HG03175 (cell line): Measurements from ENCODE around the gene CDH23.

Experiments
- ATAC-seq: cut with Tn5 transposase; IDR thresholded peaks from one replicate; pipeline ENCODE4 v1.9.1; 2021; ENCODE audit warnings: mild to moderate bottlenecking, moderate library complexity; ENCODE audit not compliant: unreplicated experiment

Gene CDH23

DNA sequence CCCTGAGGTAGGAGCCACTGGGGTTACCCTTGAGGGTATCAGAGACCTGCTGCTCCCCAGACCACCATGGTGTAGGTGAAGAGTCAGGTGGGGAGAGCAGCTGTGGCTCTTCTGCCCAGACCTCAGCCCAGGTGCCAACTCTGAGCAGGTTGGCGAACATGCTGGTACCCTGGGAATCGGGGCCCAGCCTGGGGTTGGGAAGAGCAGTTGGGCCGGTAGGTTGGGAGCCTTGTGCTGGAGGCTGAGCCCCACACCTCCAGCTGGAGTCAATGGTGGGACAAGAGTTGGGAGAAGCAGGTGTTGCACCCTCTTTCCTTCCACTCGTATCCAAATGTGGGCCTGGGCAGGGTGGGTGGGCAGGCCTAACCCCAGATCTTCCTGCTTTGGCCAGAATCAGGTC lies 114.5 kb downstream of the CDH23 start:
- ATAC-seq, result no peak

DNA sequence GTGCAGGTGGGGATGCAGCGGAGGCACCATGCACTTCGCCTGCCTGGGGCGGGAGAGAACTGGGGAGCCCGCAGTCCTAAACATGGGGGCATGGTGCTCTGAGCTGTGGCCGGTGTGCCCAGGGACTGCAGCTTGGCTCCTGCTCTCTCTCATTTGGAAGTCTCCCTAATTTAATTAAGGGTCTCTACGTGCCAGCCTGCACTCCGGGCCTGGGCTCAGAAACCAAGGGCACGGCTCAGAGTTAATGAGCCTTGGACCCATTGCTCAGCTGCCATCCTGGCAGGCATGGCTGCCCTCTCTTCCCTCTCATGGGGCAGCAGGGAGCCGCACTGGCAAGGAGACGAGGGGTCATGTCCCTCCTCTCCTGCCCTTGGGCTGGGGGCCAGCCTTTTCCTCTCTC lies 115.6 kb downstream of the CDH23 start:
- ATAC-seq, result no peak

- no peak for ATAC-seq
Observed at GRCh38 chr10:71512761-71513539, 116.2 kb downstream of the CDH23 start.

DNA sequence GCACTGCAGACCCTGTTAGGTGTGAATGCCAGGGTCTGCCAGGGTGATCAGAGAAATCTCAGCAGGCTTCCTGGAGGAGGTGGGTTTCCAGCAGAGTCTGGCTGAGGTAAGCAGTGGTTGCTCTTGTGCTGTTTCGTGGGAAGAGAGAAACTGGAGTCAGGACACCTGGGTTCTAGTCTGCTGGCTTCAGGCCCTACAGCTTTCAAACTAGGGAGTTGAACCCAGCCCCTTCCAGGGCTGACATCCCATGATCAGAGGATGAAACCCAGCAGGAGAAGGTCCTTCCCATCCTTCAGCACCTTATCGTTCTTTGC lies 116.8 kb downstream of the CDH23 start:
- no peak for ATAC-seq

DNA sequence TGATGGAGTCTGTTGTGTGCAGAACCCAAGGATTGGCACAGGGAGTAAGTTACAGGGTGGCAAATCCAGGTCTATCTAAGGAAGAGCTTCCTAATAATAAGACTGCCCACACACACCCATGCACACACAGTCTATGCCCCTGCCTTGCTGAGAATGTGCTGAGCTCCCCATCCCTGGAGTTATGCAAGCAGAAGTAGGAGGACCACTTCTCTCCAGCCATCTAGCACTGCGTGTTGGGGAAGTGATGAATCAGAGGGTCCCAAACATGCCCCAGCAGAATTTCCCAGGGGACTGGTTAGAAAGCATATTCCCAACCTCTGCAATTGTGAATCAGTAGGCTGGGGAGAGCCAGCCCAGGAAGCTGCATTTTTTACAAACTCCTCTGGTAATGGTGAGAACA lies 117.2 kb downstream of the CDH23 start:
- no peak for ATAC-seq

DNA sequence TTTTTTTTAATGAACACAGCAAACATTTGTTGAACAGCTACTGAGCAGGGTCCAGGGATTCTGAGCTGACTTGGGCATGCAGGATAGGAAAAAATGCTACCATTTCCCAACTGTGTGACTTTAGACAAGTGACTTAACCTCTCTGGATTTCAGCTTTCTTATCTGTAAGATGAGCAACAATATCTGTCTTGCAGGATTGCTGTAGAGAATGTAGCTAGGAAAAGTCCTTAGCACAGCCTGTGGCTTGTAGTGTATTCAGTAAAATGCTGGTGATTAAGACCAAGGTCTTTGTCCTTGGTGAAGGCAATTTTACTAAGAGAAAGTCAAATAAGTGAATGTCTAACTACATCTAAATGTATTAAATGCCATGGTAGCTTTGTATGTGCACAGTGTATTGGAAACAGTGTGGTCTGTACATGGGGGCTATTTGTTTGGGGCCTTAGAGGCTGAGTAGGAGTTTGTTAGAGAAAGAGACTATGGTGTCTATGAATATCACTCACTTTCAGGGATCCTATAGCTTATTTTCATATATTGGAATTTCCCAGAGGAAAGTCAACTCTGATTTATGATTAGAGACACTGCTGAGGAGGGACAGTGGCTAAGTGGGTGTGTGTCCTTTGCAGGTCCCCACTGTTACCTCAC lies 118.9 kb downstream of the CDH23 start:
- no peak for ATAC-seq

GRCh38 chr10:71516890-71517289 lies 120.2 kb downstream of the CDH23 start:
- ATAC-seq, result no peak

DNA sequence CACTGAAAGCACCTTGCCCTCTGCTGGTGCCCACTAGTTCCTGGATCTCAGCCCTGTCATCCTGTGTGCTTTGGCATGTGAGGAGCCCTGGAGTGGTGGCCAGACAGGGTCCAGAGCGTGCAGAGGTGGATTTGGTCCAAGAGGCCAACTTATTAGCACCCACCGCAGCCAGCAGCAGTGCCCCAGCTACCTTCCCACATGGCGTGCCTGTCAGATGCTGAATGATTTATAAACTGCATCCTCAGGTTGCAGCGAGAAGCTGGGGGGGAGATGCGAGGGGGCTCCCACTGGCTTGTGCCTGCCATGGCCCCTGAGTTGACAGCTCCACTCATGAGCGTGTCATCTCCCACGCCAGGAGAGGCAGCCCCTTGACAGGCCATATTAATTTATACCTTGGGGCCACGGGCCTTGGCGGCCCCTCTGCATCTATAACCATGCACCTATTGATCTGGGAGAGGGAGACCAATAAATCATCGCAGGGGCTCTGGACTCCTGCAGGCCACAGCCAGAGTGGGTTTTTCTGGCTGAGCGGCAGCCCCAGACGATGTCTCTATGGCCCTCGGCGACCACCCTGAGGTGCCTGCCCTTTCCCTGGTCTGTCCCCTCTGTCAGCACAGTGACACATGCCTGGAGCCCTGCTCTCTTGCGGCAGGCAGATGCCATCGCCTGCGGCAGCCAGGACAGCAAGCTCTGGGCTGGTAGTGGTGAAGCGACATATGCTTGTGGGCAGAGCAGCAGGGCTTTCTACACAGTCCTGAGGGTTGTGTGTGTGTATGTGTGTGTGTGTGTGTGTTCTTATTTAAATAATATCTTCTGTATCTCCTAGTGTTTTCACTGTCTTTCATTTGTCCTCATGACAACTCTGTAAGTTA lies 120.8 kb downstream of the CDH23 start:
- no peak for ATAC-seq

GRCh38 chr10:71520042-71520441 lies 123.3 kb downstream of the CDH23 start:
- ATAC-seq, result no peak

DNA sequence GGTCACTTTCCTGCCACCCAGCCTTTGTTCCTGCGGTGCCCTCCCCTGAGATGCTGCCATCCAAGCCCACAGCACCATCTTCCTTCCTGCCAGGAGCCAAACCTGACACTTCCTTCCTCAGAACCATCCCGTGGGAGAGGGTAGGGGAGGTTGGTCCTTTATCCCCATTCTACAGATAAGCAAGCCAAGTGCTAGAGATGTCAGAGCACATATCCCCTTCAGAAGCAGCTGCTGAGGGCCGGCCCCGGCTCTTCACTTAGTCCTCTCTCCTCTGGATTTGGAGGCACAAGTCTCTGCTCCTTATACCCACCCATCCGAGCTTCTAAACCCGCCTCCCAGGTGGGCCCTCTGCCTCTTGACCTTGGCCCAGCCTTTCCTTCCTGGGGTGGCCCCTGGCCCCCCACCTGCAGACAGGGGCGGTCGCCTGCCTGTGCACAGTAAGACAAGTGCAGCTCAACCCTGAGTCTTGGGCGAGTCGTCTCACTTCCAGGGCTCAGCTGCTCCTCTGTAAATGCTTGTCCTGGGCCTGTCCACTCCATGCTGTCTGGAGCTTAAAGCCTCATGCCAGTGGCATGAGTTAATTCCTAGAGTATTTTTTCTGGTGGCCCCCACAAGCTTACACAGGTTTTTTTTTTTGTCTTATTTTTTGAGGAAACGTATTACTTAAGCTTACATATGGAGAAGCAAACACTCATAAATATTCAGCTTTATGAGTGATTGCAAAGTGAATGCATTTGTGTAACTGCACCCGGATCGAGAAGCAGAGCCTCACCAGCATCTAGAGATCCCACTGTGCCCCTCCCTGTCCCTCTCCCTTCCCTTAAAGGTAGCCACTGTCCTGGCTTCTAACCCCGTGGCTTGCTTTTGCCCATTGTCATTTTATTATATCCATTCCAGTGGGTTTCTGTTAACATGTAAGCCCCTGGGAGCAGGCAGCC lies 125.1 kb downstream of the CDH23 start:
- ATAC-seq, result no peak

GRCh38 chr10:71522442-71523144 lies 125.9 kb downstream of the CDH23 start:
- no peak for ATAC-seq

DNA sequence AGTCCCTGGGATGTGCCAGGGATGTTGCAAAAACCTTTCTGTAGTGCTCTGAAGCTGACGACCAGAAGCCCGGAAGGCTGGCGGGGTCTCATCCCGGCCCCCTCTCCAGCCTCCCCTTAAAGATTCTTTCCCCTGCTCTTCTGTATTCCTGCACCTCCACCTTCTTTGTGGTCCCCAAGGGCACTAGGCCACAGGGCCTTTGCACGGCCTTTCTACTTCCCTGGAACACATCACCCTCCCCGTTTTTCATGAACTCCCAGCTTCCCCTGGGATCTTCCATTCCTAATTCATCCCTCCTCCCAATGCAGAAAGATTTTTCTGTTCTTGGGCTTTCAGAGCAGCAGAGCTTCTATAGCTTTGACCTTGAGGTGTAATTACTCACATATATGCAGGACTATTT lies 127.0 kb downstream of the CDH23 start:
- no peak for ATAC-seq

GRCh38 chr10:71525092-71525491 lies 128.4 kb downstream of the CDH23 start:
- no peak for ATAC-seq

DNA sequence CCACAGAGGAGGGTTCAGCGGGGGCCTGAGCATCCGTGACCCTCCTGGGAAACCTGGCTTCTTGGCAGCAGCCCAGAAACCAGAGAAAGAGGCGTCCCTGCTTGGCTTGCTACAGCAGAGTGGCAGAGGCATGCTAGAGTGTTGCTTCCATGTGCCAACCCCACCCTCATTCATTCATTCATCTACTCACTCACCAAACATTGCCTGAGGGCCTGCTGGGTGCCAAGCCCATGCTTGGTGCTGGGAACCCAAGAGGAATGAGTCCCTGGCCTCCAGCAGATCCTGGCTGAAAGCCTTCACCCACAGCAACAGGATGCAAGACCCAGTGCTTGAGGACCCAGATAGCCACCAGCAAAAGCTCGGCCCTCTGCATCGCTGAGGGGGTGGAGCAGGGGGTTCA lies 129.0 kb downstream of the CDH23 start:
- ATAC-seq, result no peak

GRCh38 chr10:71526653-71527052 lies 129.9 kb downstream of the CDH23 start:
- no peak for ATAC-seq

DNA sequence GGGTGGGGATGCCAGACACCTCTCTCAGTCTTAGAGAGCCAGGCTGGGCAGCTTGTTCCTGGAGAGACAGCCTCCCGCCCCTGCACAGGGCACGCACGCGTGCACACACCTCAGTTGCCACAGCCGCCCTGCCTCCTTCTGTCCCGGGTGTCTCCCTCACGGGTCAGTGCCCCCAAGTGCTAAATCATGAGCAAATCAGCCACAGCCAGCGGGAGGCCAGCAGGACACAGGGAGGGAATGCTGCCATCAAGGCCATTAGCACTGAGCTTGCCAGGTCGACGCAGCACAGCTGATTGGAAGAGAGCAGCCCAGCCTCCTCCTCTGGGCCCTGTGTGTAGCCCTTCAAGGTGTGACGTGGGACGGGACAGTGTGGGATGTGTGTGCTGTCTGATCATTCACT lies 130.4 kb downstream of the CDH23 start:
- ATAC-seq, result no peak

GRCh38 chr10:71528371-71529206 lies 131.9 kb downstream of the CDH23 start:
- ATAC-seq, result no peak

- ATAC-seq, result no peak
Observed at GRCh38 chr10:71529207-71529827, 132.6 kb downstream of the CDH23 start.

- ATAC-seq, result no peak
Observed at GRCh38 chr10:71530781-71531180, 134.1 kb downstream of the CDH23 start.
